K562 (cell line): ENCODE data around the gene KLHL35. TPM values are rescaled to one million over a fixed set of nuclear protein-coding genes. Genes with fewer than 3 reads are reported as not detected.
A peak's percentile ranks its signal among the peaks of the same experiment; 100 is the strongest.

Experiments used
- CCNT2 ChIP-seq: IDR thresholded peaks from 2 replicates; pipeline ENCODE4 v1.6.1; 2011; ENCODE audit warnings: borderline replicate concordance, low read depth, mild to moderate bottlenecking, moderate library complexity, mixed read lengths, low read length; ENCODE audit not compliant: insufficient read length; ENCODE audit errors: extremely low read depth
- MTA3 ChIP-seq: fragments of 450-650 bp; formaldehyde crosslinking; IDR thresholded peaks from 2 replicates; pipeline ENCODE4 v1.6.1; 2017; ENCODE audit warnings: mild to moderate bottlenecking, borderline replicate concordance
- POLR2H ChIP-seq: IDR thresholded peaks from 2 replicates; pipeline ENCODE4 v1.6.1; 2016; ENCODE audit warnings: missing genetic modification characterization, low read depth, mild to moderate bottlenecking, control low read depth, missing compliant biosample characterization, moderate library complexity
- RBM14 ChIP-seq: fragments of 200-400 bp; formaldehyde crosslinking; IDR thresholded peaks from 2 replicates; pipeline ENCODE4 v1.6.1; 2018; ENCODE audit warnings: low read depth, mild to moderate bottlenecking, low read length, moderate library complexity, borderline replicate concordance; ENCODE audit not compliant: insufficient read depth
- SOX6 ChIP-seq: fragments of 450-650 bp; IDR thresholded peaks from 2 replicates; pipeline ENCODE4 v1.6.1; 2014; ENCODE audit warnings: mild to moderate bottlenecking
- SRSF3 ChIP-seq: fragments of 200-400 bp; formaldehyde crosslinking; IDR thresholded peaks from 2 replicates; pipeline ENCODE4 v1.6.1; 2016; ENCODE audit warnings: mild to moderate bottlenecking, low read length, moderate library complexity; ENCODE audit not compliant: insufficient read depth
- ZNF695 ChIP-seq: fragments of 450-650 bp; formaldehyde crosslinking; IDR thresholded peaks from 2 replicates; pipeline ENCODE4 v1.4.0; 2020; ENCODE audit warnings: mild to moderate bottlenecking, moderate library complexity
- polyA plus RNA-seq, 8 experiments: library from polyadenylated mRNA; depleted of rRNA in 4 of 8; stranded (reverse) in 5 of 8; unstranded in 3 of 8; fragments of >200 nt; fragmentation: Nextera tagmentation in 2 of 8; fragmentation: Illumina TruSeq in 1 of 8; extraction: Ambion mirVana in 2 of 8; extraction: Trizol in 1 of 8; gene quantifications; 2 replicates each; pipeline versions ENCODE4 v1.2.1 to v1.2.3, GENCODE V29; 2011 to 2014; ENCODE audit warnings: inconsistent platforms in 1 of 8, missing spikeins in 1 of 8
- total RNA-seq, 7 experiments: library from RNA; depleted of rRNA in 6 of 7; stranded (reverse); fragments of >200 nt in 6 of 7; fragmentation: Illumina TruSeq in 2 of 7; extraction: Trizol in 2 of 7; gene quantifications; 2 replicates each; pipeline versions ENCODE4 v1.2.1 to v1.2.3, GENCODE V29; 2011 to 2021; ENCODE audit warnings: low replicate concordance in 1 of 7
- TF ChIP-seq, protein P1 (sequence below): fragments of 450-650 bp; formaldehyde crosslinking; IDR thresholded peaks from 2 replicates; pipeline ENCODE4 v1.4.0; 2020; ENCODE audit warnings: mild to moderate bottlenecking, mixed read lengths
- TF ChIP-seq, protein P2 (sequence below): fragments of 450-650 bp; formaldehyde crosslinking; IDR thresholded peaks from 2 replicates; pipeline ENCODE4 v1.4.0; 2020; ENCODE audit warnings: mild to moderate bottlenecking, moderate library complexity
- TF ChIP-seq, protein P3 (sequence below), 3 experiments: fragments of 200-800 bp in 1 of 3; fragments of 250-450 bp in 1 of 3; fragments of 450-650 bp in 1 of 3; sonication (Bioruptor Pico) in 1 of 3; sonication (Bioruptor generic) in 1 of 3; formaldehyde crosslinking in 1 of 3; IDR thresholded peaks; 2 replicates each; pipeline versions ENCODE4 v1.6.1 to v1.8.0; 2016 to 2022; ENCODE audit warnings: mild to moderate bottlenecking in 2 of 3, missing genetic modification characterization in 2 of 3, missing compliant biosample characterization in 1 of 3, moderate library complexity in 1 of 3
- TF ChIP-seq, protein P4 (sequence below): fragments of 250-450 bp; sonication (Bioruptor Pico); IDR thresholded peaks from 2 replicates; pipeline ENCODE4 v1.8.0; 2021; ENCODE audit warnings: moderate library complexity, mild to moderate bottlenecking, inconsistent platforms
- TF ChIP-seq, protein P5 (sequence below), 2 experiments: fragments of 450-650 bp in 1 of 2; sonication (generic) in 1 of 2; formaldehyde crosslinking in 1 of 2; IDR thresholded peaks in 1 of 2; conservative IDR thresholded peaks in 1 of 2; 2 replicates each; pipeline versions ENCODE4 v1.6.1 to v1.8.1; 2016 to 2023; ENCODE audit warnings: mild to moderate bottlenecking in 2 of 2, moderate library complexity in 2 of 2, inconsistent platforms in 1 of 2, missing genetic modification reagents in 1 of 2

The KLHL35 gene
- total and polyA plus RNA-seq, 9 of the 15 experiments (the other 6 are each of a cell fraction or from before 2014, with no cell fraction given), result not detected

DNA sequence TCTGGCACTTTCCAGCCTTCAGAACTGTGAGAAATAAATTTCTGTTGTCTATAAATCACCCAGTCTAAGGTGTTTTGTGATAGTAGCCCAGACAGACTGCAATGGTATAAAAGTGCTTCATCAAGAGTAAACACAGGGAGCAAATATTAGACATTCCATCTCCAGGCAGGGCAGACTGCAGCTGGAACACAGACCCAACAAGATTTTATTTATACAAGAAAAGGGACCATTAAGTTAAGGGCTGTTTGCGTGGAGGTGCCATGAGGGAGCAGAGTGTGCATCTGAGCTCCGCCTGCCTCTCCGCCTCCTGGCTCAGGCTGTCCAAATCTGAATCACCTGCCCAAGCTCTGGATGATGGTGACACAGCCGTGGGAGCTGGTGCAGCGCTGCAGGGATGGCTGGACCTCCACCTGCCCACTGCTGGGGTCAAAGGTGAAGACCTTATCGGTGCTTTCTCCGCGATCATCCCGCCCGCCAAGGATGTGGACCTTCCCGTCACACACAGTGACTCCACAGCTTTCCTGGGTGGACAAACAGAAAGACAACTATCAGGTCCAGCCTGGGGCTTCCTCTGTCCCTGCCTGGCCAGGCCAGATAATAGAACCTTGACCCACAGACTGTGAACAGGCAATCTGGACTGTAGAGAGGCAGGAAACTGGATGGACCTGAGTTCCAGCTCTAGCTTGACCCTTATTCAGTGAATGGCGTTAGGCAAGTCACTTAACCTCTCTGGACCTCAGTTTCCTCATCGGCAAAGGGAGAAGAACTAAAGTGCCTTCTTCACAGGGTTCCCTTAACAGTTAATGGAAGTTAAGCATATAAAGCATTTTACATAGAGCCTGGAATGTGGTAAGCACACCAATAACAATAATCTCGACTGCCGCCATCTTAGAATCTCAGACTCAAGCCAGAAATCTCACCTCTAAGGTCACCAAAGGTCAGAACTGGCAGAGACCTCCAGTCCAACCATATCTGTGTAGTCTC, 10.5 kb downstream of the KLHL35 start (continued):
- TF ChIP-seq SRSF3, result no peak
- TF ChIP-seq, protein P1, sequence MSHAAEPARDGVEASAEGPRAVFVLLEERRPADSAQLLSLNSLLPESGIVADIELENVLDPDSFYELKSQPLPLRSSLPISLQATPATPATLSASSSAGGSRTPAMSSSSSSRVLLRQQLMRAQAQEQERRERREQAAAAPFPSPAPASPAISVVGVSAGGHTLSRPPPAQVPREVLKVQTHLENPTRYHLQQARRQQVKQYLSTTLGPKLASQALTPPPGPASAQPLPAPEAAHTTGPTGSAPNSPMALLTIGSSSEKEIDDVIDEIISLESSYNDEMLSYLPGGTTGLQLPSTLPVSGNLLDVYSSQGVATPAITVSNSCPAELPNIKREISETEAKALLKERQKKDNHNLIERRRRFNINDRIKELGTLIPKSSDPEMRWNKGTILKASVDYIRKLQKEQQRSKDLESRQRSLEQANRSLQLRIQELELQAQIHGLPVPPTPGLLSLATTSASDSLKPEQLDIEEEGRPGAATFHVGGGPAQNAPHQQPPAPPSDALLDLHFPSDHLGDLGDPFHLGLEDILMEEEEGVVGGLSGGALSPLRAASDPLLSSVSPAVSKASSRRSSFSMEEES, result no peak
- peak; percentile 42 for TF ChIP-seq SOX6
- TF ChIP-seq POLR2H, result no peak
- peak; percentile 47 for TF ChIP-seq CCNT2
- TF ChIP-seq, protein P2, sequence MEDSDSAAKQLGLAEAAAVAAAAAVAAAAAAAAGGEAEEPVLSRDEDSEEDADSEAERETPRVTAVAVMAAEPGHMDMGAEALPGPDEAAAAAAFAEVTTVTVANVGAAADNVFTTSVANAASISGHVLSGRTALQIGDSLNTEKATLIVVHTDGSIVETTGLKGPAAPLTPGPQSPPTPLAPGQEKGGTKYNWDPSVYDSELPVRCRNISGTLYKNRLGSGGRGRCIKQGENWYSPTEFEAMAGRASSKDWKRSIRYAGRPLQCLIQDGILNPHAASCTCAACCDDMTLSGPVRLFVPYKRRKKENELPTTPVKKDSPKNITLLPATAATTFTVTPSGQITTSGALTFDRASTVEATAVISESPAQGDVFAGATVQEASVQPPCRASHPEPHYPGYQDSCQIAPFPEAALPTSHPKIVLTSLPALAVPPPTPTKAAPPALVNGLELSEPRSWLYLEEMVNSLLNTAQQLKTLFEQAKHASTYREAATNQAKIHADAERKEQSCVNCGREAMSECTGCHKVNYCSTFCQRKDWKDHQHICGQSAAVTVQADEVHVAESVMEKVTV, result no peak
- TF ChIP-seq, protein P3, sequence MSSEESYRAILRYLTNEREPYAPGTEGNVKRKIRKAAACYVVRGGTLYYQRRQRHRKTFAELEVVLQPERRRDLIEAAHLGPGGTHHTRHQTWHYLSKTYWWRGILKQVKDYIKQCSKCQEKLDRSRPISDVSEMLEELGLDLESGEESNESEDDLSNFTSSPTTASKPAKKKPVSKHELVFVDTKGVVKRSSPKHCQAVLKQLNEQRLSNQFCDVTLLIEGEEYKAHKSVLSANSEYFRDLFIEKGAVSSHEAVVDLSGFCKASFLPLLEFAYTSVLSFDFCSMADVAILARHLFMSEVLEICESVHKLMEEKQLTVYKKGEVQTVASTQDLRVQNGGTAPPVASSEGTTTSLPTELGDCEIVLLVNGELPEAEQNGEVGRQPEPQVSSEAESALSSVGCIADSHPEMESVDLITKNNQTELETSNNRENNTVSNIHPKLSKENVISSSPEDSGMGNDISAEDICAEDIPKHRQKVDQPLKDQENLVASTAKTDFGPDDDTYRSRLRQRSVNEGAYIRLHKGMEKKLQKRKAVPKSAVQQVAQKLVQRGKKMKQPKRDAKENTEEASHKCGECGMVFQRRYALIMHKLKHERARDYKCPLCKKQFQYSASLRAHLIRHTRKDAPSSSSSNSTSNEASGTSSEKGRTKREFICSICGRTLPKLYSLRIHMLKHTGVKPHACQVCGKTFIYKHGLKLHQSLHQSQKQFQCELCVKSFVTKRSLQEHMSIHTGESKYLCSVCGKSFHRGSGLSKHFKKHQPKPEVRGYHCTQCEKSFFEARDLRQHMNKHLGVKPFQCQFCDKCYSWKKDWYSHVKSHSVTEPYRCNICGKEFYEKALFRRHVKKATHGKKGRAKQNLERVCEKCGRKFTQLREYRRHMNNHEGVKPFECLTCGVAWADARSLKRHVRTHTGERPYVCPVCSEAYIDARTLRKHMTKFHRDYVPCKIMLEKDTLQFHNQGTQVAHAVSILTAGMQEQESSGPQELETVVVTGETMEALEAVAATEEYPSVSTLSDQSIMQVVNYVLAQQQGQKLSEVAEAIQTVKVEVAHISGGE (CRISPR knock-in tag; IDR thresholded peaks at IDR 0.05), result peak in 1 of 3 experiments; percentile 46; a peak in 1 of 6 replicates
- TF ChIP-seq MTA3, result no peak; the same call in 1 of the 2 replicates
- no peak for TF ChIP-seq RBM14
- no peak for TF ChIP-seq ZNF695 (CRISPR knock-in tag)
- TF ChIP-seq, protein P4, sequence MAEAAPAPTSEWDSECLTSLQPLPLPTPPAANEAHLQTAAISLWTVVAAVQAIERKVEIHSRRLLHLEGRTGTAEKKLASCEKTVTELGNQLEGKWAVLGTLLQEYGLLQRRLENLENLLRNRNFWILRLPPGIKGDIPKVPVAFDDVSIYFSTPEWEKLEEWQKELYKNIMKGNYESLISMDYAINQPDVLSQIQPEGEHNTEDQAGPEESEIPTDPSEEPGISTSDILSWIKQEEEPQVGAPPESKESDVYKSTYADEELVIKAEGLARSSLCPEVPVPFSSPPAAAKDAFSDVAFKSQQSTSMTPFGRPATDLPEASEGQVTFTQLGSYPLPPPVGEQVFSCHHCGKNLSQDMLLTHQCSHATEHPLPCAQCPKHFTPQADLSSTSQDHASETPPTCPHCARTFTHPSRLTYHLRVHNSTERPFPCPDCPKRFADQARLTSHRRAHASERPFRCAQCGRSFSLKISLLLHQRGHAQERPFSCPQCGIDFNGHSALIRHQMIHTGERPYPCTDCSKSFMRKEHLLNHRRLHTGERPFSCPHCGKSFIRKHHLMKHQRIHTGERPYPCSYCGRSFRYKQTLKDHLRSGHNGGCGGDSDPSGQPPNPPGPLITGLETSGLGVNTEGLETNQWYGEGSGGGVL (CRISPR knock-in tag), result no peak
- TF ChIP-seq, protein P5, sequence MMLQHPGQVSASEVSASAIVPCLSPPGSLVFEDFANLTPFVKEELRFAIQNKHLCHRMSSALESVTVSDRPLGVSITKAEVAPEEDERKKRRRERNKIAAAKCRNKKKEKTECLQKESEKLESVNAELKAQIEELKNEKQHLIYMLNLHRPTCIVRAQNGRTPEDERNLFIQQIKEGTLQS (IDR thresholded peaks at IDR 0.05), result 0 out of 2 replicates have a peak, but pooled peaks have one; percentile 7
- TF ChIP-seq, protein P5 (CRISPR knock-in tag; conservative IDR thresholded peaks at IDR 0.05), result no peak
